Measurements from ENCODE around the gene ATP9B.
"Not testable (repeated sequence)": the region's sequence is repeated elsewhere in the genome, so short reads cannot be mapped to it uniquely, and the experiment has no call there.

Gene ATP9B

DNA sequence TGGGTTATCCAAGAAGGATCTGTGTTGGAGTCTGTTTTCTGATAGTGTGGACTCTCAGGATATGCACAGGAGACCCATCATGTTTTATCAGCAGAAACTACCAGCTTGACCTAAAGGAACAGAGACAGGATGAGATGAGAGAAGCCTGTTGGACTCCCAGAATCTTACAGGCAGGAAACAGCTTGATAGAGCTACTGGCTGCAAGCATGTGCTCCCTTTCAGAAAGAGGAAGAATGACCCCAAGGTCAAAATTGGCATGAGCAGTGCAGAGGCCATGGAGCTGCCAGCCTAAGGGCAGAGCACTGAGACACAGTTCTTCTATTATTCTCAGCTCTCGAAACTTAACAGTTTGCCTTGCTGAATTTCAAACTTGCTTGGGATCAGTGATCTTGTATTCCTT lies 191.3 kb downstream of the ATP9B start:
- no peak for TF ChIP-seq POLR2A (IDR thresholded peaks at IDR 0.05; ENCODE audit: low read depth, low read length)
- FAIRE-seq (no peak), DNase-seq (ENCODE audit: insufficient read length, low spot score) (no peak)

DNA sequence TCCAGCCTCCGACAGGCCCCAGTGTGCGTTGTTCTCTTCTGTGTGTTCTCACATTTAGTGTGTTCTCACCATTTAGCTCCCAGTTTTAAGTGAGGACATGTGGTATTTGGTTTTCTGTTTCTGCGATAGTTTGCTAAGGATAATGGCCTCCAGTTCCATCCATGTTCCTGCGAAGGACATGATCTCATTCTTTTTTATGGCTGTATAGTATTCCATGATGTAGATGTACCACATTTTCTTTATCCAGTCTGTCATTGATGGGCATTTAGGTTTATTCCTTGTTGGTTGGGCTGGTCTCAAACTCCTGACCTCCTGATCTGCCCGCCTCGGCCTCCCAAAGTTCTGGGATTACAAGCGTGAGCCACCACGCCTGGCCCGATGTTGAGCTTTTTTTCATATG lies 195.9 kb downstream of the ATP9B start:
- not testable (repeated sequence) for DNase-seq (ENCODE audit: insufficient read length, low spot score); FAIRE-seq

DNA sequence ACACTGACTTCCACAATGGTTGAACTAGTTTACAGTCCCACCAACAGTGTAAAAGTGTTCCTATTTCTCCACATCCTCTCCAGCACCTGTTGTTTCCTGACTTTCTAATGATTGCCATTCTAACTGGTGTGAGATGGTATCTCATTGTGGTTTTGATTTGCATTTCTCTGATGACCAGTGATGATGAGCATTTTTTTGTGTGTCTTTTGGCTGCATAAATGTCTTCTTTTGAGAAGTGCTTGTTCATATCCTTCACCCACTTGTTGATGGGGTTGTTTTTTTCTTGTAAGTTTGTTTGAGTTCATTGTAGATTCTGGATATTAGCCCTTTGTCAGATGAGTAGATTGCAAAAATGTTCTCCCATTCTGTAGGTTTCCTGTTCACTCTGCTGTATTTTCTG lies 202.6 kb downstream of the ATP9B start:
- FAIRE-seq; DNase-seq (ENCODE audit: insufficient read length, low spot score): not testable (repeated sequence)

DNA sequence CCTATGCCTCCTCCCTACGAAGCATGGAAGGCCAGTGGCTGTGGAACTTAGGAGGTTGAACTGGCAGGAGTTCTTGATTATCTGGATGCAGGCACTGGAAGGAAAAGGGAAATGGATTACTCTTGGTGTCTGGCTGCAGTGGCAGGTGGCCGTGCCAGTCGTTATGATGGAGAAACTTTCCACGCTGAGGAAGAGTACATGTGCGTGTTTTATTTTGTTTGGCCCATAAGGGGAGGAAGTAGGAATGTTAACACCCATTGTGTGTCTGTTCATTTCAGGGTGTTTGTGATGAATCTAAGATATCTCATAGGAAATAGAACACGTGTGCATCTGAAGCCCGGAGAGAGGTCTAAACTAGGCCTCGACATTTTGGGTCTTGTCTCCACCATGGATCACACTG lies 203.7 kb downstream of the ATP9B start:
- TF ChIP-seq POLR2A (IDR thresholded peaks at IDR 0.05; ENCODE audit: low read depth, low read length): no peak
- FAIRE-seq (no peak), DNase-seq (ENCODE audit: insufficient read length, low spot score) (no peak)

DNA sequence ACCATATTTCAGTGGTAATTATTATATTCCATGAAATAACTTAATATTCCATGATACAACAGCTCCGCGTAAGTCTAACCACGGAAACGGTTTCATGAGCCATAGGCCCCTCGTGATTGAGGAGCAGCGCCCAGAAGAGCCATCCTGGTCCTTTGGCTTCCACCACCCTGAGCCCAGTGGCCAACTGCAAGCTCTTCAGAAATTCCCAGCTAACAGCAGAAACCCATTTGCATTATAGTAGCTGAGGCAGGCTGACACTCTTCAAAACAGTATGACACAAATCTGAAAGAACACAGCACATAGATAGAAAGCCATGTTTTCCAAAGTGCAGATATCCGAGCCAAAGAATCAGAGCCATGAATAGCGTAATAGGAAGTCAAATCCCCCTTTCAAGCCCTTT lies 205.6 kb downstream of the ATP9B start:
- no peak for TF ChIP-seq POLR2A (IDR thresholded peaks at IDR 0.05; ENCODE audit: low read depth, low read length)
- no peak for DNase-seq (ENCODE audit: insufficient read length, low spot score)
- no peak for FAIRE-seq

DNA sequence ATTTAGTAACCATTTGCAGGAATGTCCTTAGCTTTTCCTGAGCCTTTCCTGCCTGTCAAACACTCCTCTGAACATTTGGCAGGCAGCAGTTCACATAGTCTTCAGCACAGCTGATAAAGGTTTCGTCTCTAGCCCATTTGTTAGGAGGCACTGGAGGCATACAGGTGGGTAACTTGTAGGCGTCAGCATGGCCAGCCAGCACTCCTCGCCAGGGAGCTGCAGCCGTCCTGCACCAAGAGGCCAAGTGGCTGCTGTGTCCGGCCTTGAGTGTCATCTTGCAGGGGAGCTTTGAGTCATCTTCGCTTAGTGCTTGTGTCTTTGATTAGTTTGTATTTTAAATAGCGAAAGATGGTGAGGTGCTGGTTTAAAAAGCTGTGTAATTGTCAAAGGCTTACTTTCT lies 206.3 kb downstream of the ATP9B start:
- FAIRE-seq (no peak), DNase-seq (ENCODE audit: insufficient read length, low spot score) (no peak)
- no peak for TF ChIP-seq POLR2A (IDR thresholded peaks at IDR 0.05; ENCODE audit: low read depth, low read length)

DNA sequence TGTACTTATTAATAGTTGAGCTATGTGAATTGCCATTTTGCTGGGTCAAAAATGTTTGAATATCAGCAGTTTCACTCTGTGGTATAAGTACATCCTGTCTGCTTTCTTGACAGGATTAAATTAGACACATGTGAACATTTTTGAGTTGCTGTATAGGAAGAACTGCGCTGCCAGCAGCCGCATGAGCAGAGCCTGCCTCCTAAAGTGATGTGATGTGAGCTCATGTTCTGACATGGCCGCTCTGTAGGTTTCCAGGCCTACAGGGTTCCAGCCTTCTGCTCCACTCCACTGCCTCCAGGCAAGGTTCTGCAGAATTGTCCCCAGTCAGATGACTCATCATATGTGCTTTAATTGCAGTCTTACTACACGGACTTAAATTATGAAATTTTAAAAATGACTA lies 206.8 kb downstream of the ATP9B start:
- FAIRE-seq: no peak

DNA sequence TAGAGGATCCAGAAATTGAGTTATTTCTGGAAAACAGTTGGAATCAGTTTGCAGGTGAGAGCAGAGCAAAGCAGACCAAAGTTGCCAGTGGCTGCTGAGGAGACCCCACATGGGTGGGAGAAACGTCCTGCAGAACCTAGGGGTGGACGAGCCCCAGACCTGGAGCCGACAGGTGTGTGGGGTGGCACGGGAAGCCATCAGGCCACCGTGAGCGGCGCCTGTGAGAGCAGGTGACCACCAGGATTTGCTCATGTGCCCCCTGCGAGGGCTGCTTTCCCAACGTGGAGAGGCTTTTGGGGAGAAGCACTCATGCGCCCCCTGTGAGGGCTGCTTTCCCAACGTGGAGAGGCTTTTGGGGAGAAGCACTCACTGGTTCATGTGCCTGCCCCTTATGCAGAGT lies 209.7 kb downstream of the ATP9B start:
- no peak for TF ChIP-seq POLR2A (IDR thresholded peaks at IDR 0.05; ENCODE audit: low read depth, low read length)
- DNase-seq (ENCODE audit: insufficient read length, low spot score): no peak
- no peak for FAIRE-seq

More for the DNA sequence above, 206.8 kb downstream of the ATP9B start:
- DNase-seq (ENCODE audit: insufficient read length, low spot score): no peak
- no peak for TF ChIP-seq POLR2A (IDR thresholded peaks at IDR 0.05; ENCODE audit: low read depth, low read length)

DNA sequence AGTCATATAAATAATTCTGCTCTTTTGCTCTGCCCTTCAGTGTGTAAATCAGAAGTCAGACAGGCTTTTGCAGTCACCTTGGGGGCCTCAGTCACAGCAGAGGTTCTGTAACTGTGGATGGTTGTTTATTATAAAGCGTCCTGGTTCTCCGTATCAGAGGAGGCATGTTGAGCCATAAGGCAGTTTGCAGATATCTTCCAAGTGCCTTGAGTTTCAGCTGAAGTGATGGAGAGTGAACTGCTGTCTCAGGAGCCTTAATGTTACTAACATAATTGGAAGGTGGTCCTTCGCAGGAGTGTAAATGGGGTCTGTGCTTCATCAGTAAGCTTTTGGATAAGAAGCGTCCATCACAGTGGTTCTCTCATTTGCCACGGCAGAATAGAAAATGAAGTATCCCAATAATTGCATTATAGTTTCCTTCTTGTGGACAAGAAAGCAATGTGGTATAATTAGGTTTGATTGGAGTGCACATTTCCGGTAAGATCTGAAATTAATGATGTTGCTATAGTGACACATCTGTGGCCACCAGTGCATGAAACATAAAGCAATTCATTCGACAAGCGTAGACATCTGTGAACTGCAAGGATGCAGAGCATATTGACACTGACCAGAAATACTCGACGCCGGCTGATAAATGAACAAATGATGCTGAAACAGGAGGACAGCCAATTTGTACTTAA lies 214.1 kb downstream of the ATP9B start:
- FAIRE-seq: no peak
- TF ChIP-seq POLR2A (IDR thresholded peaks at IDR 0.05; ENCODE audit: low read depth, low read length): no peak
- no peak for DNase-seq (ENCODE audit: insufficient read length, low spot score)

DNA sequence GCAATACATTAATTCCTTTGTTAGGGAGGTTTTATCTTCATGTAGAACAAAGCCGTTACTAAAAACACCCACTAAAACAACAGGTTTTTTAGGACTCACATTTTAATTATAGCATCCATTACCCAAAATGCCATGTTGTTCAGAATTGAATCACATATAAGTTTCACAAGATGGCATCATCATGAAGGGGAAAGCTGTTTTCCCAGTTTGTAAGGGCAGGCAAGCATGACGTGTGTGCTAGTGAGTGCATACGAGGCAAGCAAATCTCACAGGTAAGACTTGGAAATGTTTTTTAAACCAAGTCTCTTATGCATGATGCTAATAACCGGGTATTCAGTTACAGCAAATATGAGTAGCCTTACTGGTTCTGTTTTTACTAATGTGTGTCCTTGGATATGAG lies 214.7 kb downstream of the ATP9B start:
- FAIRE-seq: no peak
- DNase-seq (ENCODE audit: insufficient read length, low spot score): no peak
- no peak for TF ChIP-seq POLR2A (IDR thresholded peaks at IDR 0.05; ENCODE audit: low read depth, low read length)

DNA sequence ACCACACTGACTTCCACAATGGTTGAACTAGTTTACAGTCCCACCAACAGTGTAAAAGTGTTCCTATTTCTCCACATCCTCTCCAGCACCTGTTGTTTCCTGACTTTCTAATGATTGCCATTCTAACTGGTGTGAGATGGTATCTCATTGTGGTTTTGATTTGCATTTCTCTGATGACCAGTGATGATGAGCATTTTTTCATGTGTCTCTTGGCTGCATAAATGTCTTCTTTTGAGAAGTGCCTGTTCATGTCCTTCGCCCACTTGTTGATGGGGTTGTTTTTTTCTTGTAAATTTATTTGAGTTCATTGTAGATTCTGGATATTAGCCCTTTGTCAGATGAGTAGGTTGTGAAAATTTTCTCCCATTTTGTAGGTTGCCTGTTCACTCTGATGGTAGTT lies 216.0 kb downstream of the ATP9B start:
- FAIRE-seq; DNase-seq (ENCODE audit: insufficient read length, low spot score): not testable (repeated sequence)

DNA sequence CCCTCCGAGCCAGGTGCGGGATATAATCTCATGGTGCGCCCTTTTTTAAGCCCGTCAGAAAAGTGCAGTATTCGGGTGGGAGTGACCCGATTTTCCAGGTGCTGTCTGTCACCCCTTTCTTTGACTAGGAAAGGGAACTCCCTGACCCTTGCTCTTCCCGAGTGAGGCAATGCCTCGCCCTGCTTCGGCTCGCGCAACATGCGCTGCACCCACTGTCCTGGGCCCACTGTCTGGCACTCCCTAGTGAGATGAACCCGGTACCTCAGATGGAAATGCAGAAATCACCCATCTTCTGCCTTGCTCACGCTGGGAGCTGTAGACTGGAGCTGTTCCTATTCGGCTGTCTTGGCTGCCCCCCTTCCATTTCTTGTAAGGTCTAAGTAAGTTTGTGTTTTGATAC lies 221.2 kb downstream of the ATP9B start:
- not testable (repeated sequence) for FAIRE-seq

DNA sequence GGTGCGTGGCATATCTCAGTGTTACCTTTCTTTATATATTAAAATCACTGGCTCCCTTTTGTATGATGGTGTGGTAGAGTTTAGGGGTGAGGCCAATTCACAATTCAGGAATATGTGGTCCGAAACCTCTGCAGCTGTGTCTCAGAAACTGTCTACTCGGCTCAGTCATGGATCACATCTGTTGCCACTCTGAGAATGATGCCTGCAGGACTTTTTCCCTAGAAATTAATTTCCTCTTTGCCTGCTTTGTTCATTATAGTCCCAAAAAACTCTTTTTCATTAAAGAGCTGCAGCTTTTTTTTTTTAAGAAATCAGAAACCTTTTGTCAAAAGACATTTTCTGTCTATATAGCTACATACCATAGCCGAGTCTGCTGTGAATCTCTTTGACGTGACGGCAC lies 221.7 kb downstream of the ATP9B start:
- no peak for TF ChIP-seq POLR2A (IDR thresholded peaks at IDR 0.05; ENCODE audit: low read depth, low read length)
- no peak for DNase-seq (ENCODE audit: insufficient read length, low spot score)
- no peak for FAIRE-seq

More for the DNA sequence above, 221.2 kb downstream of the ATP9B start:
- not testable (repeated sequence) for DNase-seq (ENCODE audit: insufficient read length, low spot score)

DNA sequence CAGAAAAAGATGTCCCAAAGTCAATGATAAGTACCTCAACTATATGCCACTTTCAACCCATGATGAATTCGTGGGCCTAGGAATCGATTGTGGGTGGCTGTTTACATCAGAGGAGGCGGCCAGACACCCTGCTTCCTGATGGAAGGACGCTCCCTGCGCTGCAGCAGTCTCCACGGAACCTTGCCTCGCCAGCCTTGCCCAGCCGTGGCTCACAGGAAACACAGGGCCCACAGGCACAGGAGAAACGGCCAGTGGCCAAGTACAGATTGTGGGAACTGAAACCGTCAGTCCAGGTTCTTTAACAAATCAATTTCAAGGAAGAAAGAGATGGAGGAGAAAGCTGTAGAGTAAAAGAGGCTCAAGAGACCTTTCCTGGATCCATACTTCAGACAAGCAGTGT lies 225.0 kb downstream of the ATP9B start:
- no peak for DNase-seq (ENCODE audit: insufficient read length, low spot score)
- FAIRE-seq: no peak
- TF ChIP-seq POLR2A (IDR thresholded peaks at IDR 0.05; ENCODE audit: low read depth, low read length): no peak

DNA sequence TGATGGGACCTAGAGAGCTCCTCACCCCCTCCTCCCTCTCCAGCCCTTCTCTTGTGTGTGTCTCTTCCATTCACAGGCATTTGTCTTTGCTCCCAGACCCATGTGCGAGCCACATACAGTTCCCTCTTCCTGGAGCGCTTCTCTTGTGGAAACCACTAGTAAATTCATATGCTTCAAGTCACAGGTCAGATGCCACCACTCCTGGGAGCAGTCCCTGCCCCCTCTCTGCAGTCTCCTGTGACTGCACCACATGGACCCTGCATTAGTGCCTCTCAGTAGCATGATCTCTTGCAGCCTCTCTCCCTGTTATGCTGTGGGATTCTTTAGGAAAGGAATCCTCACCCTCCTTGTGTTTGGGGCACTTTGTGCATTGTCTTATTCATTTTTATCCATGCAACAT lies 230.1 kb downstream of the ATP9B start:
- TF ChIP-seq POLR2A (IDR thresholded peaks at IDR 0.05; ENCODE audit: low read depth, low read length): no peak
- DNase-seq (ENCODE audit: insufficient read length, low spot score) (no peak), FAIRE-seq (no peak)

DNA sequence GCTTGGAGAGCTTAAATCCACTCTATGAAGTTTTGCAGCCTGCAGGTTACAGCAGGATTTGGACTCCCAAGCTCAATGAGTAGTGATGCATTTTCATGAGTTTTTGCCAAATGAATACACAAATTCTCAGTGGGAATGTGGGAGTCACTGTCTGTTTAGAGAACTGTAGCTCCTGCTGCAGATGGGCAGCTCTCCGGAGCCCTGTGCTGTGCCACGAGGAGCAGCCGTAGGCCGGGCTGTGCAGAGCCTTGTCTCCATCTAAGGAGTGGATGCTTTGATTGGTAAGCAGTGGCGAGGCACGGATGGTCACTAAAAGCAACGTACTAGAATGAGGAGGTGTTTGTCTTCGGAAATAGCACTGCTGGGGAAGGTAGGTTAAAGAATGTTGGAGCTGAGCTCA lies 230.5 kb downstream of the ATP9B start:
- FAIRE-seq: no peak
- DNase-seq (ENCODE audit: insufficient read length, low spot score): no peak
- TF ChIP-seq POLR2A (IDR thresholded peaks at IDR 0.05; ENCODE audit: low read depth, low read length): no peak

Data from H54 (cell line).